GM18520 (cell line): ENCODE measurements around the gene GTF2A1L.
"Not testable (repeated sequence)": the region's sequence is repeated elsewhere in the genome, so short reads cannot be mapped to it uniquely, and the experiment has no call there.

Experiments used
- ATAC-seq: cut with Tn5 transposase; IDR thresholded peaks from one replicate; pipeline ENCODE4 v1.9.1; 2021; ENCODE audit not compliant: unreplicated experiment

The GTF2A1L gene

DNA sequence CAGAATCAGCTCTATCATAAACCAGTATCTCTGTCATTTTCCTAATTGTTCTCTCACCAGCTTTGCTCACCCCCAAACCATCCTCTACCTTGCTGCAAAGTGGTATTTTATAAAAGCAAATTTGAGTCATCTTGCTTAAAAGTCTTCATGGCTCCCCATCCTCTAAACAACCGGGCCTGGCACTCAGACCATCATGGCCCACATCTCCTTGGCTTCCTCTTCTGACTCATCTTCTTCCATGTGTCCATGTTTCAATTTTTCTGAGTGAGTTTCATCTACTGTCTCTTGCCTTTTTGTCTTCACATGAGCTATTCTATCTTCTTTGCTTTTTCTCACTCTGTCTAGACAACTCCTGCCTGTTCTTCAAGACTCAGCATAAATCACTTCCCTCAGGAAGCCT, 79.2 kb downstream of the GTF2A1L start:
- ATAC-seq: no peak

DNA sequence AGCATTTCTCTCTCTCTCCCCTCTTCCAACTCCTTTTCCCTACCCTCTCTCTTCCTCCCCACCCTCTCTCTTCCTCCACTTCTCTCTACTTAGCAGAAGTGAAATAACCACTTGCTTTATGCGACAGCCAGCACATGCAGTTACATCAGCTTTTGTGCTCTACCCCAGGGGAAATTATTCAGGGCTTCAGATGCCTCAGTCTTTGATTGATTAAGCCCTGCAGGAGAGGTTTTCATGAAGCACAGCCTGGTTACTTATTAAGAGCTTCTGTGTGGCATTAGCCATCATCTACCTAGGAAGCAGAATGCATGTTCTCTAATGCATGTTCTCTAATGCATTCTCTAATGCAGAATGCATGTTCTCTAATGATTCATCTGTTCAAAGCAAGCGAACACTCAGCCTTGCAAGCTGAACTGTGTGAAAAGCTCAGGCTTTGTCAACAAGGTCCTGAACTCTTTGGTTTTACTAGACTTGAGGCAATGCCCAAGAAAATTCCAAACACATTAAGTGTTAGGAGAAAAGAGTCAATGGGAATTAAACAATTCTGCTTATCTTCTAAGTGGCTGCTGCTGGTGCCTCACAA, 81.8 kb downstream of the GTF2A1L start:
- ATAC-seq: no peak

DNA sequence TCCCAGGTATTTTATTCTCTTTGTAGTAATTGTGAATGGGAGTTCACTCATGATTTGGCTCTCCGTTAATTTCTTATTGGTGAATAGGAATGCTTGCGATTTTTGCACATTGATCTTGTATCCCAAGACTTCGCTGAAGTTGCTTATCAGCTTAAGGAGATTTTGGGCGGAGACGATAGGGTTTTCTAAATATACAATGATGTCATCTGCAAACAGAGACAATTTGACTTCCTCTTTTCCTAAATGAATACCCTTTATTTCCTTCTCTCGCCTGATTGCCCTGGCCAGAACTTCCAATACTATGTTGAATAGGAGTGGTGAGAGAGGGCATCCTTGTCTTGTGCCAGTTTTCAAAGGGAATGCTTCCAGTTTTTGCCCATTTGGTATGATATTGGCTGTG, 86.0 kb downstream of the GTF2A1L start:
- not testable (repeated sequence) for ATAC-seq

DNA sequence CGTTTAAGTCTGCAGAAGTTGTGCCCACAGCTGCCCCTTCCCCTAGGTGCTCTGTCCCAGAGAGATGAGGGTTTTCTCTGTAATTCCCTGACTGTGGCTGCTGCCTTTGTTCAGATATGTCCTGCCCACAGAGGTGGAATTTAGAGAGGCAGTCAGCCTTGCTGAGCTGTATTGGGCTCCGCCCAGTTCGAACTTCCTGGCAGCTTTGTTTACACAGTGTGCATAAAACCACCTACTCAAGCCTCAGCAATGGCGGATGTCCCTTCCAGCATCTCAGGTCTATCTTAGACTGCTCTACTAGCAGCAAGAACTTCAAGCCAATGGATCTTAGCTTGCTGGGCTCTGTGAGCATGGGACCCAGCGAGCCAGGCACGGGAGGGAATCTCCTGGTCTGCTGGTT, 89.8 kb downstream of the GTF2A1L start:
- no peak for ATAC-seq

DNA sequence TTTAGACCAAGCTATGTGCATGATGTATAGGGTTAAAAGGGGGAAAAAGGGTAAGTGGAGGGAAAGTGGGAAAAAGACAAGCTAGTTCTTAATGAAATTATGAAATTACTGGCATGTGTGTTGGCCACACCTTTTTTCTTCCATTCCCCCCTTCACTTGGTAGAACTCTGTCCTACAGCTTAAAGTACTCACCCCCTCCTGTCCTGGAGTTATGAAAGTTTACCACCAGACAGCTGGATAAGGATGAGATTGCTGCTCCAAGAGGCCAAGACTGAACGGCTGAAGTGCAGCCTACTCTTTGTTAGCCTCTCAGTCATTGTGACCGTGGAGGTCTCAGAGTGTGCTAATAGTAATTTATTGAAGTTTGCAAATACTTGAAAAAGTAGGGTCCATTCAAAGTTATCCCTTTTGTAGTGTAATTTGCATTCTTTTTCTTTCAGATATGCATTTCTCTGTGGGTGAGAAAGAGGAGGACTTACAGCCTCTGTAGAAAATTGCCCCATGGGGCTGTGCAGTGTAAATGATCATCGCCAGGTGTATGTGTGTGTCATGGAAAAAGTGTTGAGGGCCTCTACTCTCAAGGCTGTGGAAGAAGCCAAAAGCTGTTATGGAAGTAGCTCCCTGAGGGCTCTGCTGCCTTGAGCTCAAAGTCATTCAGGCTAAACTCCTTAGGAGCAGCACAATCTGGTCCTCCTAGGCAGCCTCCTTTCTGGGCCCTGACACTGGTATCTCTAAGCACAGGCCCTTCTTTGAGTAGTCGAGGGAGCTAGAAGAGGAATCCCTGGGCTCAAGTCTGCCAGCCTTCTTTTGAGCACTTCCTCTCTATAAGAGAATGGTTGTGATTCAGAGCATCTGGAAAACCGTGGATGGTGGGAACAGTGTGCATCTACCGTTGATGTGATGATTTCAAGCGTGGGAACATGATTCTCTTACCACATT, 91.7 kb downstream of the GTF2A1L start:
- ATAC-seq: no peak

DNA sequence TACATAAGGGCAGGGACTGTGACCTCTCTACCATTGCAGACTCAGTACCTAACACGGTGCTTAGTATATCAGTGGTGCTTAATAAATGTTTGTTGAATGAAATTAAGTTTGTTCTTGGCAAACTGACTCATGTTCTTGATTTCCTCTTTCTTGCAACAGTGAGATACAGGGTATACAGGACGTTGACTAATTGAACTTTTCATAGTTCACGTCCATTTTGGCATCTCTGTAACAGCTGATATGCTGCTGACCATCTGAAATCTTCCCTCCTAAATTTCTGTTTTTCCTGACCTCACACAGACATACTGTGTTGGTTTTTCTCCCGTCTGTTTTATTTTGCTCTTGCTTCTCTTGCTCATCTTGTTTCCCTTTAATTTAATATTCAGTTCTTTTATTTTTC, 93.7 kb downstream of the GTF2A1L start:
- ATAC-seq: no peak

DNA sequence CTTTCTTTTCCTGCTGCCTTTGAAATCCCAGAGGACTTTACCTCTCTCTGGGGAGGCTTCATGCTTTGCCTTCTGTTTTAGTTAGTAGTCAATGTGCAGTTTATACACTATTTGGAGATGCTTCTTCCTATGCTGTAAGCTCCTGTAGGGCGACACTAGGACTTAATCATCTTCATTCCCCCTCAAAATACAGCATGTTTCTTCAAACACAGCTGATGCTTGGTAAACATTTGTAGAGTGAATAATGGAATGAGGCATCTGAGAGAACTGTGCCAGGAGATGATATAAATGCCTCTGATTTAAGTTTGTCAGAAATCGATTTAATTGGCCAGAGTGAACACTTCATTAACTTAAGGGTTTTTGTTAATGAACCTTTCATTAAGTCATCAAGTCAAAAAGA, 94.5 kb downstream of the GTF2A1L start:
- no peak for ATAC-seq

DNA sequence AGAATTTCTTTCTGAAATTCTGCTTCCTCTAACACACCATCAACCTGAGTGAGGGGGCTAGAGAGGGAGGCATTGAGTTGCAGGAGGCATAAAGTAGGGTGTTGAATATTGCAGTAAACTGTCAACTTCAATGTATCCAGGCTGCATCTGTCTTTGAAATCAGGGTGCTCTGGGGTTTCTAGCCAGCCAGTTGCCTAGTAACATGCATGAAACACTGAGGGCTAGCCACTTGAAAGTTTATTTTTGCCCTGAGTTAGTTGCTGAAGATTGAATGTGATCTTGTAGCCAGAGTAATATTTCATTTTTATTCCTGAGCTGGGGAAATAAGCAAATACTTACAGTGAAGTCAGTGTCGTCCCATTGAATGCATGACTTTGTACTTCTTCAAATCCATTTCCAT, 96.0 kb downstream of the GTF2A1L start:
- ATAC-seq: no peak

DNA sequence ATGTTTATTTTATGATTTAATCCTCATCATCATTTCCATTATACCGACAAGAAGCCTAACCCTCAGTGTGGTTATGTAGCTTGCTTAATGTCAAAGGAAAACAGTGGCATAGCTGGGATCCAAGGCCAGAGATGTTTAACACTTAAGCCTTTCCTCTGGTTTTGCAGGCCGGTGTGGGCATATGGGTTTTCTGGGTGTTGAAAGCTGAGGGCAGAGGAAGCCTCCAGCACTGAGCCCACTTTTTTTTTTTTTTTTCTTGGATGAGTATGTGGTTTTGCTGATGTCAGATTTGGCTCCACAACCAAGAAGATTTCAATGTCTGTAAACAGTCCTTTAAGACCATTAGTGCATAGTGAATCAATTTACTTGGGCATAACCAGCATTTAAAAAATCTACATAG, 96.6 kb downstream of the GTF2A1L start:
- ATAC-seq: no peak

DNA sequence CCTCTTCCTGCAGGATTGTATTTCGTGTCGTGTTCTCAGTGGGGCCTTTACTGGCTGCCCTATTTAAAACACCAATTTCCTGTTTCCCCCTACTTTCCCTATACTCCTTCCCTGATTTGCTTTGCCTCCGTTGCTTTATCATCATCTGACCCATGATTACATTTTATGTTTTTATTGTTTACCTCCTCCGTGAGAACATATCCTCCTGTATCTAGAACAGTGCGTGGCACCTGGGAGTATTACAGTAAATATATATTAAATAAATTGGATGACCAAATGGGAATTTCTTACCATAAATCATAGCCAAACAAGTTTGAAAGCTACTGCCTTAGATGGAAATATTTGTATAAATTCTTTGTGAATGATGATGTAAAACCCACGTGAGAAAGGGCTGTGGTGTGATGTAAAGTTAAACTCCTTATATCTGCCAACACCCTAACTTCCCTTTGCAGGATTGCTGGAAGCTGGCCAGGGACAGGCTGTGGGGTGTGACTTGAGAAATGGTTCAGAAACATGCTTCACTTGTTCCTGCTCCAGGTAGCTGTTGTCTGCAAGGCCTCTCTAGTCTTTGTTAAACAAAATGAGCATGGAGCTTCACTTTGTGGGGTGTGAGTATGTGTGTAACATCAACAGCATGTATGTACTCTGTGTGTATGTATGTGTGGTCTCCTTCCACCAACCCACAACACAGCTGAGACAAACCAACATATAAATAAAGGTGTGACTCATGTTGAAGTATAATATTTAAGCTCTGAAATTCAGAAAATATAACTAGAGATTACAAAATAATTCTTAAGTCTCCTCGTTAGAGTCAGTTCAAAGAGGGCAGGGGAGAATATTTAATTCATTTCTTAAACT, 97.6 kb downstream of the GTF2A1L start:
- no peak for ATAC-seq

DNA sequence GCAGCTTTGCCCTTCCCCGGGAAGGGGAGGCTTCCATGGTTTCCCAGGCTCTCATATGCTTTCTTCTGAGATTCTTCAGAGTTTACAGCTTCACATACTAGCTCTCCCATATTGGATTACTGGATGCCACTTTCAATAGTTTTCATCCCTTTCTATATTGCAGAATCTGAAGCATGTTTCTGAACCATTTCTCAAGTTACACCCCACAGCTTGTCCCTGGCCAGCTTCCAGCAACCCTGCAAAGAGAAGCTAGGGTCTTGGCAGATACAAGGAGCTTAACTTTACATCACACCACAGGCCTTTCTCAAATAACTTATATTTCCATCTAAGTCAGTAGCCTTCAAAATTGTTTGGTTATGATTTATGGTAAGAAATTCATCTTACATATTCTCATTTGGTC, 98.3 kb downstream of the GTF2A1L start:
- no peak for ATAC-seq

DNA sequence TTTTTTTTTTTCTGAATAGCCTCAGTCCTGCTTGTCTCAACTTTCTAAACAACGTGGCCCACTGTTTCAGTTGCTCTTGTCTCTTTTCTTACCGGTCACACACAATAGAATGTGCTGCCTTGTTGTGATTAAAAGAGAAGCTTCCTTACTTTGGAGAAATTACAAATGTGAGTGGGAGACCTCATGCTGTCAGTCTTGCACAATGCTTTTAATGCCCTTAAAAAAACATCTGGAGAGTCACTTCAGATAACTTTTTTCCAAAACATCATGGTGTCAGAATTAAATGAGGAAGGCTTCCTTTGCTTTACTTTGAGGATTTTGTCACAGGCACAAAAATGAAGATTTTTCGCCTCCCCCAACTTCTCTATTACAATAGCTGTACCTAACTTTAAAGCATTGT, 100.2 kb downstream of the GTF2A1L start:
- no peak for ATAC-seq

DNA sequence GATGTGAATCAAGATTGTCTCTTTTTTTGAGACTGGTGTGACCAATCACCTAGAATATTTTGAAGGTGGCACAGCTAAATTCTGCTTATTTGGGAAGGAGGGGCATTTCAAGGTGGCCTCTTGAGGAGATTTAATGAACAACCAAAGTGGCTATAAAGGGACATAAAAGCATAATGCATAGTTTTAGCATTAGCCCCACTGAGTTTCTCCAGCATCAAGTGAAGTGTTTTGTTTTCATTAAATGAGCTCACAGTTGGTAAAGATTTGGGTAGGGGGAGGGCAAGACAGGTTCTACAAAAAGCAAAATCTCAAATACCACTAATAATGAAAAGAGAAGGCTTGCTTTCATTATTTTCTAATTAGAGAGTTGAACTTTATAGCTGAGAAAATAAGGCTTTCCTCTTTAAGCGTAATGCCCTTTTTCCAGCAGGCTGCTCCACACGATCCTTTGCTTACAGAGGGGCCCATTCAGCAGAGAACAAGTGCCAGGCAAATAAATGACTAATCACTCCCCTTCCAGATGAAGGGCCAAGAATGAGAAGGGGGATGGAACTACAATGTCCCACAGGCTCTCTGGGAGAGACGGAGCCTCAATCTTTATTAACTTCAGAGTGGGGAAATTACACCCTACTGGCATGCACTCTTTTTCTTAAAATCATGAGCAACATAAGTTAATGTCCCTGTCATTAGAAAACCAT, 102.0 kb downstream of the GTF2A1L start:
- no peak for ATAC-seq

DNA sequence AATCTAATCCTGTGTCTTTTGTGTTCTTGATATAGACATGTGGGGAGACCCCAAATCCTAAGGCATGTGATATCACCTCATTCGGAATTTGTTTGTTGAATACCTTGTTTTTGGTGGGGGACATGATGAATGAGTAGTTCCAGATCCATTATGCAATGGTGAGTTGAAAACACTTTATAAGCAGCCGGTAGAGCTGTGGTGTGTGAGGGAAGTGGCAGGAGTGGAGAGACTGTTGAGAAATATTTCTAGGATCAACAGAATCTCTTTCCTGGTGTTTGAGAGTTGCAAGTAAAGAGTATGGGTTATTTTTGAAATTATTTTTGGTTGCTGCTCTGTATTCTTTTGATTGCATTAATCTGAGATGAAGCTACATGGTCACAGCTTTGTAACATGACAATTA, 103.5 kb downstream of the GTF2A1L start:
- ATAC-seq: no peak

DNA sequence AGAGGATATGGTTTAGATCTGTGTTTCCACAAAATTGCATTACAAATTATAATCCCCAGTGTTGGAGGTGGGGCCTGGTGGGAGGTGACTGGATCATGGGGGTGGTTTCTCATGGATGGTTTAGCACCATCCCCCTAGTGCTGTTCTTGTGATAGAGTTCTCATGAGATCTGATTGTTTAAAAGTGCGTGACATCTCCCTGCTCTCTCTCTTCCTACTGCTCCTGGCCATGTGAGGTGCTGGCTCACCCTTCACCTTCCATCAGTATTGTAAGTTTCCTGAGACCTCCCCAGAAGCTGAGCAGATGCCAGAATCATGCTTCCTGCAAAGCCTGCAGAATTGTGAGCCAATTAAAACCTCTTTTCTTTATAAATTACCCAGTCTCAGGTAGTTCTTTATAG, 104.7 kb downstream of the GTF2A1L start:
- no peak for ATAC-seq

DNA sequence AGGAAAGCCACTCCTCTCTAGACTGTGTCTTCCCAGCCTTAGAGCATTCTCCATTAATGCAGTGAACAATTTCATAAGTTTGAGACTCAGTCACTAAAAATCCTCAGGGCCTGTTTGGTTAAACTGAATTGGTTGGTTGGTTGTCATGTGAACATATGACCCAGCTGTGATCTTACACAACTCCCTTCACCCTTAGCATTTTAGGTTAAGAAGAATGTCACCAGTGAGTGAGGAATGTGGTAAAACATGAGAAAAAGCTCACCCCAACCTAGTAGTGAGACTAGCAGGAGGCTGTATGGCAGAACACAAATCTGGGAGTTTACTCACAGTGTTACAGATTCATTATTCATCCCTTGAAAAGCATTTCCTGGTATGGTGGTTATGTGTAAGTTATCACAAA, 105.5 kb downstream of the GTF2A1L start:
- ATAC-seq: no peak

DNA sequence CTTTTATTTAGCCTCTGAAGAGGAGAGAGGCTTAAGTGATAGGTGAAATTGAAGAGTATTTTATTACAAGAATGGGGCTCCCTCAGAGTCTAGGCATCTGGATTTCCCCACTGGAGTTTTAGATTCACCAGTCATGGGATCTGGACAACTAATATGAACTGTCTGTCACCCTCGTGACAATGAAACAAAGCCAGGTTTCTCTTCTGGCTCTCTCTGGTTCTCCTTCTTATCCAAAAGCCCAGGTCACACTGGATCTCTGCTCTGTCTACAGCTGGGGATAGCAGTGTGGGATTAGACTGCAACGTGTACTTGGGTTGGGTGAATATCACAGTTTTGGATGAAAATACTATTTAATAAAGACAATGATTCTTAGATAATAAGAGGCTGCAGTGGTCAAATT, 106.6 kb downstream of the GTF2A1L start:
- ATAC-seq: no peak

DNA sequence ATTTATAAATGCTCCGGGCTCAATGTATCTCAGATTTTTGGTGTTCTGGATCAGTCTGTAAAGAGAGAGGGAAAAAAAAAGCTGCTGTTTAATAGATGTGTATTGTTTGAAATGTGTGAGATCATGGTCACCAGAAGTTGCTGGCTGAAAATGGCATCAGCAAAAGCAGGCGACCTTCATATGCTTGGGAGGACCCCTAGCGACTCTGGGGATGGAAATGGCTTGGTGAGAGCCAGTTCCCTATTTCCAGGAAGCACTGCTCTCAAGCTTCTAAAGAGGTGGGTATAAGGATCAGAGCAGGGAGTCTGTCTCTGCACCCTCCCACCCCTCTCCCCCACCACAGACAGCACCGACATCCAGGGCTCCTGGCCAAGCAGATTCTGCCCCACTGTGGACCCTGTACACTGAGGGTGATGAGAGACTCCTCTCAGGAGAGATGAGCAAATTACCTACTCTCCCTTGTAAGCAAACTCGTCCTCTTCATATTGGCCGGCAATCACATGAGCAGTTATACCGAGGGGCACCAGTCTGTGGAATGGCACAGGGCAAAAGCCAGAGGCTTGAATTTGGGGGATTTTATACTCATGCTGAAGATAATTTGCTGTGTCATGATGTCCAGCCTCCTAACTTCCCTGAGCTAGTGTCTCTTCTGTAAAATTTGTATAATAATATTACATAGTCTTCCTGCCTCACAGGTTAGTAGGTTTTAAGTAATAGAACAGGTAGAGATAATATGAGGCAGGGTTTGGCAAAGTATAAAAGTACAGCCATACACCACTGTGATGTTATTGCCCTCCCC, 108.2 kb downstream of the GTF2A1L start:
- ATAC-seq: no peak

DNA sequence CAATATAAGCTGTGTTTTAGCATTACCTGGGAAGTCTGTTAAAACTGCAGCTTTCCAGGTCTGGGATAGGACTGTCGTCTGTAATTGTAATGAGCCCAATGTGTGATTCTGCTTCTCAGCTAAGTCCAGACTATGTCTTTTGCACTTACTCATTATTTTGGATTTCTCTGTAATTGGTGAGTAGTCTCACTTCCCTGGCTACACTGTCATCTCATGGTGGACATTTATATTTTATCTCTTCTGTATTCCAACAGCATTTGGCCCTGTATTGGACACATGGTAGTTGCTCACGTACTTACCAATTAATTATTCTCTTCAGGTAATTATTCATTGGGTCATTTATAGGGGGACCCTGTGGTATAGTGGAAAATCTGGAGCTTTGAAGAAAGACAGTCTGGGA, 109.9 kb downstream of the GTF2A1L start:
- no peak for ATAC-seq

DNA sequence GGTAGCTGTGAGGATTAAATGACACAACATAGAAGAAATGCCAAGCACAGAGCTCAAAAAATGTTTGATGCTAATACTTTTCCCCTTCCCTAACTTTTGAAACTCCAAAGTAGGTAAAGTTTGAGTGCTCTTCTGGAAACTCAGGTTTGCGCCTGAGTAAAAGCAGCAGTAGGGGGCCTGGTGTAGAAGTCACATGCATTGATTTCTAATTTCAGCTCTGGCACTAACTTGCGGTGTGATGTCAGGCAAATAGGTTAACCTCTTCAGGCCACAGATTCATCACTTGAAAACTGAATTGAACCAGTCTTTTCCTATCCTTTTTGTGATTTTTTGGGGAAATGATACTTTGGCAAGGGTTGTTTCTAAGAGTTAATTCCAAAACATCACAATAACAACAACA, 110.6 kb downstream of the GTF2A1L start:
- no peak for ATAC-seq
